SK-N-SH (cell line): ENCODE data around the gene P2RX3.

Experiments
- FOSL2 ChIP-seq: IDR thresholded peaks from 2 replicates; pipeline ENCODE4 v1.4.0; 2012; ENCODE audit warnings: low read depth, mild to moderate bottlenecking, moderate library complexity, borderline replicate concordance
- GABPA ChIP-seq: IDR thresholded peaks from 2 replicates; pipeline ENCODE4 v1.4.0; 2012; ENCODE audit warnings: low read depth, mild to moderate bottlenecking
- MAX ChIP-seq: IDR thresholded peaks from 2 replicates; pipeline ENCODE4 v1.4.0; 2012; ENCODE audit warnings: low read depth
- MXI1 ChIP-seq: IDR thresholded peaks from 2 replicates; pipeline ENCODE4 v1.6.1; 2012; ENCODE audit warnings: mild to moderate bottlenecking, low read depth, low read length, improper control_type of control experiment
- SIN3A ChIP-seq: IDR thresholded peaks from 2 replicates; pipeline ENCODE4 v1.6.1; 2012; ENCODE audit warnings: low read depth, mild to moderate bottlenecking, low read length, moderate library complexity, borderline replicate concordance
- YY1 ChIP-seq: IDR thresholded peaks from 2 replicates; pipeline ENCODE4 v1.4.0; 2012; ENCODE audit warnings: low read depth, mild to moderate bottlenecking
- TF ChIP-seq, protein P1 (sequence below): fragments of 200-600 bp; sonication (generic); IDR thresholded peaks from 2 replicates; pipeline ENCODE4 v1.6.1; 2017; ENCODE audit warnings: antibody characterized with exemption, mild to moderate bottlenecking, moderate library complexity
- TF ChIP-seq, protein P2 (sequence below): fragments of 150-350 bp; IDR thresholded peaks from 2 replicates; pipeline ENCODE4 v1.6.1; 2017; ENCODE audit warnings: antibody characterized with exemption, low read length, low read depth, borderline replicate concordance
- TF ChIP-seq, protein P3 (sequence below): IDR thresholded peaks from 2 replicates; pipeline ENCODE4 v1.6.1; 2012; ENCODE audit warnings: mild to moderate bottlenecking, low read depth, low read length, moderate library complexity

- TF ChIP-seq, protein P1, sequence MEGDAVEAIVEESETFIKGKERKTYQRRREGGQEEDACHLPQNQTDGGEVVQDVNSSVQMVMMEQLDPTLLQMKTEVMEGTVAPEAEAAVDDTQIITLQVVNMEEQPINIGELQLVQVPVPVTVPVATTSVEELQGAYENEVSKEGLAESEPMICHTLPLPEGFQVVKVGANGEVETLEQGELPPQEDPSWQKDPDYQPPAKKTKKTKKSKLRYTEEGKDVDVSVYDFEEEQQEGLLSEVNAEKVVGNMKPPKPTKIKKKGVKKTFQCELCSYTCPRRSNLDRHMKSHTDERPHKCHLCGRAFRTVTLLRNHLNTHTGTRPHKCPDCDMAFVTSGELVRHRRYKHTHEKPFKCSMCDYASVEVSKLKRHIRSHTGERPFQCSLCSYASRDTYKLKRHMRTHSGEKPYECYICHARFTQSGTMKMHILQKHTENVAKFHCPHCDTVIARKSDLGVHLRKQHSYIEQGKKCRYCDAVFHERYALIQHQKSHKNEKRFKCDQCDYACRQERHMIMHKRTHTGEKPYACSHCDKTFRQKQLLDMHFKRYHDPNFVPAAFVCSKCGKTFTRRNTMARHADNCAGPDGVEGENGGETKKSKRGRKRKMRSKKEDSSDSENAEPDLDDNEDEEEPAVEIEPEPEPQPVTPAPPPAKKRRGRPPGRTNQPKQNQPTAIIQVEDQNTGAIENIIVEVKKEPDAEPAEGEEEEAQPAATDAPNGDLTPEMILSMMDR: no peak
- TF ChIP-seq MXI1 (no peak), FOSL2 (no peak), SIN3A (no peak), MAX (no peak), YY1 (no peak), GABPA (no peak)
- TF ChIP-seq, protein P2, sequence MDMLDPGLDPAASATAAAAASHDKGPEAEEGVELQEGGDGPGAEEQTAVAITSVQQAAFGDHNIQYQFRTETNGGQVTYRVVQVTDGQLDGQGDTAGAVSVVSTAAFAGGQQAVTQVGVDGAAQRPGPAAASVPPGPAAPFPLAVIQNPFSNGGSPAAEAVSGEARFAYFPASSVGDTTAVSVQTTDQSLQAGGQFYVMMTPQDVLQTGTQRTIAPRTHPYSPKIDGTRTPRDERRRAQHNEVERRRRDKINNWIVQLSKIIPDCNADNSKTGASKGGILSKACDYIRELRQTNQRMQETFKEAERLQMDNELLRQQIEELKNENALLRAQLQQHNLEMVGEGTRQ: no peak
- TF ChIP-seq, protein P3, sequence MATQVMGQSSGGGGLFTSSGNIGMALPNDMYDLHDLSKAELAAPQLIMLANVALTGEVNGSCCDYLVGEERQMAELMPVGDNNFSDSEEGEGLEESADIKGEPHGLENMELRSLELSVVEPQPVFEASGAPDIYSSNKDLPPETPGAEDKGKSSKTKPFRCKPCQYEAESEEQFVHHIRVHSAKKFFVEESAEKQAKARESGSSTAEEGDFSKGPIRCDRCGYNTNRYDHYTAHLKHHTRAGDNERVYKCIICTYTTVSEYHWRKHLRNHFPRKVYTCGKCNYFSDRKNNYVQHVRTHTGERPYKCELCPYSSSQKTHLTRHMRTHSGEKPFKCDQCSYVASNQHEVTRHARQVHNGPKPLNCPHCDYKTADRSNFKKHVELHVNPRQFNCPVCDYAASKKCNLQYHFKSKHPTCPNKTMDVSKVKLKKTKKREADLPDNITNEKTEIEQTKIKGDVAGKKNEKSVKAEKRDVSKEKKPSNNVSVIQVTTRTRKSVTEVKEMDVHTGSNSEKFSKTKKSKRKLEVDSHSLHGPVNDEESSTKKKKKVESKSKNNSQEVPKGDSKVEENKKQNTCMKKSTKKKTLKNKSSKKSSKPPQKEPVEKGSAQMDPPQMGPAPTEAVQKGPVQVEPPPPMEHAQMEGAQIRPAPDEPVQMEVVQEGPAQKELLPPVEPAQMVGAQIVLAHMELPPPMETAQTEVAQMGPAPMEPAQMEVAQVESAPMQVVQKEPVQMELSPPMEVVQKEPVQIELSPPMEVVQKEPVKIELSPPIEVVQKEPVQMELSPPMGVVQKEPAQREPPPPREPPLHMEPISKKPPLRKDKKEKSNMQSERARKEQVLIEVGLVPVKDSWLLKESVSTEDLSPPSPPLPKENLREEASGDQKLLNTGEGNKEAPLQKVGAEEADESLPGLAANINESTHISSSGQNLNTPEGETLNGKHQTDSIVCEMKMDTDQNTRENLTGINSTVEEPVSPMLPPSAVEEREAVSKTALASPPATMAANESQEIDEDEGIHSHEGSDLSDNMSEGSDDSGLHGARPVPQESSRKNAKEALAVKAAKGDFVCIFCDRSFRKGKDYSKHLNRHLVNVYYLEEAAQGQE: no peak
Observed at GRCh38 chr11:57417056-57417455, 78.9 kb downstream of the P2RX3 start.
